ENCODE measurements around the gene GTF2A1.

The GTF2A1 gene

DNA sequence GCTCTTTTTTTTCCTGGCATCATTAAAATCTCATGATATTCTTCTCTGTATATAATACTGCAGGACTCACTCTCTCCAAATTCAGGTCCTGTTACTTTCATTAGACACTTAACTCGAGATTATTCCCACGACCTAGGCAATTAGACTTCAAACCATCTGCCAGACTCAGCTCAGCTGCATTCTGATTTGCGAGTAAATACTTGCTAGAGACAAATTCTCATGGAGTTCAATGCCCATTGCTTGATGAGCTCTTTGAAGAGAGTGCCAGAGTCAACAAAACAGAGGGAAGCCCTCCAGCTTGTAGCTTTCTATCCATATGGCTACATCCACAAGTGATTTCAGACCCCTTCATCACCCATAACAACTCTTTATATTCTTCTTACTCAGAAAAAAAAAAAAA, 88.3 kb downstream of the GTF2A1 start:
- no peak for ATAC-seq

GRCh38 chr14:81129242-81129641, 91.5 kb downstream of the GTF2A1 start:
- no peak for ATAC-seq

DNA sequence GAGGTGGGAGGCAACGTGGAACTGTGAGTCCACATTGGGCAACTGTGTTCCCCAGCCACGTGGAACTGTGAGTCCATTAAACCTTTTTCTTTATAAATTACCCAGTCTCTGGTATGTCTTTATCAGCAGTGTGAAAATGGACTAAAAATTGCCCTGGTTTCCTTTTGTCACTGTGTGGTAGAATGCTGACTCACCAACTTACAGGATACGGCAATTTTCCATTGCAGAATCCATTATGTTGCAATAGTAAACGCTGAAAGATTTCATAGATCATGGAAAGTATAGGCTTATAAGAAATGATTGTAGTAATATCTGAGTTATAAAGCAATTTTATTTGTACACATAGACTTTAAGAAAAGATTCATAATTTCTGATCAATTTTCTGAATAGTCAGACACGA, 93.0 kb downstream of the GTF2A1 start:
- ATAC-seq, result no peak

- no peak for ATAC-seq
Measured at GRCh38 chr14:81125536-81125935, 95.2 kb downstream of the GTF2A1 start.

All from activated CD4-positive, CD25-positive, alpha-beta regulatory T cell treated with anti-CD3 and anti-CD28 coated beads, Interleukin-2, amount 50 U/mL, for 24 hours (primary cell).